IMR-90 (cell line): Measurements from ENCODE around the gene PEX10. TPM values are rescaled to one million over a fixed set of nuclear protein-coding genes. Genes with fewer than 3 reads are reported as not detected.

ENCODE experiments used
- ATAC-seq: fragments of 200-7000 bp; cut with Tn5 transposase; 2 replicates; pipeline ENCODE4 v1.9.1; 2020; ENCODE audit warnings: low read depth, mild to moderate bottlenecking, moderate library complexity
- BruUV-seq: library from RNA; stranded (reverse); fragments of 400-500 nt; replicated peaks from 2 replicates; lab custom pipeline; 2021; lab: Mats Ljungman, UMichigan
- CTCF ChIA-PET: fragments of 300-600 bp; formaldehyde crosslinking; extraction: SDS; loops from one replicate; lab custom pipeline; 2021; ENCODE audit warnings: antibody characterized with exemption; lab: Yijun Ruan, JAX
- POLR2A ChIA-PET: fragments of 300-600 bp; sonication (Branson Sonifier 250); formaldehyde crosslinking; loops from one replicate; lab custom pipeline; 2022; ENCODE audit warnings: antibody characterized with exemption; ENCODE audit not compliant: unreplicated experiment; lab: Charles Lee
- DNase-seq: peaks from one replicate; pipeline ENCODE4 v3.0.0; 2013
- H2AFZ ChIP-seq: replicated peaks from 2 replicates; pipeline ENCODE3; 2013; ENCODE audit warnings: low read length, mild to moderate bottlenecking; ENCODE audit not compliant: poor library complexity
- H2AK5ac ChIP-seq: 2 replicates; pipeline ENCODE4 v1.6.1; 2013; ENCODE audit warnings: low read depth, low read length, inconsistent platforms
- H2AK9ac ChIP-seq: replicated peaks from 2 replicates; pipeline ENCODE3; 2013; ENCODE audit warnings: mild to moderate bottlenecking, low read depth, low read length, moderate library complexity; ENCODE audit not compliant: poor library complexity
- H2BK120ac ChIP-seq: 2 replicates; pipeline ENCODE4 v1.6.1; 2013; ENCODE audit warnings: low read depth, low read length, inconsistent platforms
- H2BK15ac ChIP-seq: 3 replicates; pipeline ENCODE4 v1.6.1; 2013; ENCODE audit warnings: low read depth, low read length, inconsistent platforms
- H2BK20ac ChIP-seq: 2 replicates; pipeline ENCODE4 v1.6.1; 2013; ENCODE audit warnings: low read depth, mild to moderate bottlenecking, inconsistent platforms, low read length, moderate library complexity
- H2BK5ac ChIP-seq: 2 replicates; pipeline ENCODE4 v1.6.1; 2013; ENCODE audit warnings: mild to moderate bottlenecking, low read depth, low read length, inconsistent platforms; ENCODE audit not compliant: poor library complexity, severe bottlenecking
- H3K14ac ChIP-seq: replicated peaks from 2 replicates; pipeline ENCODE4 v1.6.1; 2013; ENCODE audit warnings: low read depth, low read length, inconsistent platforms
- H3K18ac ChIP-seq: 2 replicates; pipeline ENCODE4 v1.6.1; 2013; ENCODE audit warnings: low read depth, low read length, control low read depth
- H3K23ac ChIP-seq: 2 replicates; pipeline ENCODE4 v1.6.1; 2013; ENCODE audit warnings: low read depth, low read length, inconsistent platforms
- H3K27ac ChIP-seq: 2 replicates; pipeline ENCODE4 v1.5.1; 2013; ENCODE audit warnings: mild to moderate bottlenecking, control low read depth, low read length; ENCODE audit not compliant: insufficient read depth
- H3K27me3 ChIP-seq: 2 replicates; pipeline ENCODE4 v1.6.1; 2013; ENCODE audit warnings: low read length; ENCODE audit not compliant: control insufficient read depth, insufficient read depth
- H3K36me3 ChIP-seq: 2 replicates; pipeline ENCODE4 v1.6.1; 2013; ENCODE audit warnings: low read length, mixed read lengths; ENCODE audit not compliant: control insufficient read depth, insufficient read depth
- H3K4ac ChIP-seq: 2 replicates; pipeline ENCODE4 v1.6.1; 2013; ENCODE audit warnings: low read depth, low read length, inconsistent platforms
- H3K4me1 ChIP-seq: 2 replicates; pipeline ENCODE4 v1.6.1; 2013; ENCODE audit warnings: low read length, mixed read lengths; ENCODE audit not compliant: control insufficient read depth, insufficient read depth
- H3K4me2 ChIP-seq: 2 replicates; pipeline ENCODE4 v1.6.1; 2013; ENCODE audit warnings: low read depth, mild to moderate bottlenecking, control low read depth, low read length, moderate library complexity
- H3K4me3 ChIP-seq: 2 replicates; pipeline ENCODE4 v1.5.1; 2013; ENCODE audit warnings: low read depth, mild to moderate bottlenecking, control low read depth, low read length, moderate library complexity; ENCODE audit not compliant: insufficient read depth
- H3K56ac ChIP-seq: 2 replicates; pipeline ENCODE4 v1.6.1; 2013; ENCODE audit warnings: low read length, inconsistent platforms; ENCODE audit not compliant: insufficient read depth; ENCODE audit errors: extremely low read depth
- H3K79me1 ChIP-seq, 2 experiments: 2 replicates each; pipeline ENCODE4 v1.6.1; 2013; ENCODE audit warnings: low read length in 2 of 2, inconsistent platforms in 1 of 2, low read depth in 1 of 2
- H3K9ac ChIP-seq: 2 replicates; pipeline ENCODE4 v1.6.1; 2013; ENCODE audit warnings: low read depth, low read length, control low read depth
- H3K9me1 ChIP-seq: 2 replicates; pipeline ENCODE4 v1.6.1; 2013; ENCODE audit warnings: low read length, inconsistent platforms; ENCODE audit not compliant: insufficient read depth
- H3K9me3 ChIP-seq: 2 replicates; pipeline ENCODE4 v1.6.1; 2013; ENCODE audit warnings: low read length; ENCODE audit not compliant: control insufficient read depth, insufficient read depth
- H4K20me1 ChIP-seq: 2 replicates; pipeline ENCODE4 v1.6.1; 2013; ENCODE audit warnings: low read length, inconsistent platforms; ENCODE audit not compliant: insufficient read depth
- H4K5ac ChIP-seq: 2 replicates; pipeline ENCODE4 v1.6.1; 2013; ENCODE audit warnings: mild to moderate bottlenecking, low read depth, low read length, control low read depth
- H4K8ac ChIP-seq, 2 experiments: 2 replicates each; pipeline ENCODE4 v1.6.1; 2013; ENCODE audit warnings: low read depth in 2 of 2, low read length in 2 of 2, control low read depth in 1 of 2, inconsistent platforms in 1 of 2
- H4K91ac ChIP-seq: 2 replicates; pipeline ENCODE4 v1.6.1; 2013; ENCODE audit warnings: low read depth, low read length, inconsistent platforms; ENCODE audit not compliant: insufficient read depth
- BHLHE40 ChIP-seq: fragments of 150-350 bp; IDR thresholded peaks from 2 replicates; pipeline ENCODE4 v1.6.1; 2016; ENCODE audit warnings: mild to moderate bottlenecking, low read depth, low read length
- CHD1 ChIP-seq: IDR thresholded peaks from 2 replicates; pipeline ENCODE4 v1.6.1; 2012; ENCODE audit warnings: low read depth, low read length, improper control_type of control experiment
- CTCF ChIP-seq: conservative IDR thresholded peaks from 2 replicates; pipeline ENCODE4 v1.5.1; 2012; ENCODE audit warnings: mild to moderate bottlenecking, low read depth, low read length, improper control_type of control experiment
- FOS ChIP-seq: fragments of 150-350 bp; IDR thresholded peaks from 2 replicates; pipeline ENCODE4 v1.6.1; 2016; ENCODE audit warnings: low read depth, low read length
- MAFK ChIP-seq: IDR thresholded peaks from 2 replicates; pipeline ENCODE4 v1.6.1; 2012; ENCODE audit warnings: low read depth, low read length, improper control_type of control experiment
- MAZ ChIP-seq: IDR thresholded peaks from 2 replicates; pipeline ENCODE4 v1.6.1; 2012; ENCODE audit warnings: low read depth, mild to moderate bottlenecking, low read length, improper control_type of control experiment, moderate library complexity, borderline replicate concordance
- MXI1 ChIP-seq: IDR thresholded peaks from 2 replicates; pipeline ENCODE4 v1.6.1; 2012; ENCODE audit warnings: low read depth, mild to moderate bottlenecking, low read length, moderate library complexity, borderline replicate concordance
- NFE2L2 ChIP-seq: fragments of 150-350 bp; IDR thresholded peaks from 2 replicates; pipeline ENCODE4 v1.6.1; 2016; ENCODE audit warnings: low read depth, mild to moderate bottlenecking, low read length
- POLR2A ChIP-seq: IDR thresholded peaks from 2 replicates; pipeline ENCODE4 v1.6.1; 2012; ENCODE audit warnings: mild to moderate bottlenecking, low read depth, low read length
- RAD21 ChIP-seq: IDR thresholded peaks from 2 replicates; pipeline ENCODE4 v1.6.1; 2012; ENCODE audit warnings: low read length, improper control_type of control experiment
- RCOR1 ChIP-seq: IDR thresholded peaks from 2 replicates; pipeline ENCODE4 v1.6.1; 2012; ENCODE audit warnings: mild to moderate bottlenecking, low read length, improper control_type of control experiment; ENCODE audit not compliant: insufficient replicate concordance
- RFX5 ChIP-seq: IDR thresholded peaks from 2 replicates; pipeline ENCODE4 v1.8.0; 2012; ENCODE audit warnings: low read depth, mild to moderate bottlenecking, low read length, moderate library complexity
- USF2 ChIP-seq: fragments of 150-350 bp; IDR thresholded peaks from 2 replicates; pipeline ENCODE4 v1.6.1; 2017; ENCODE audit warnings: mild to moderate bottlenecking, antibody characterized with exemption, low read length, low read depth
- WGBS, 2 experiments: methylation state at CpG; one replicate each; pipeline versions ENCODE4 v1.1.5 to v1.1.7; 2013; ENCODE audit warnings: missing lambda C conversion rate in 2 of 2; ENCODE audit not compliant: insufficient read length in 1 of 2; ENCODE audit errors: extremely low coverage in 2 of 2; 5-methylcytosine and 5-hydroxymethylcytosine counted together
- dilution Hi-C: fragments of 300-500 bp; cut with HindIII; formaldehyde crosslinking; loops from one replicate; pipeline ENCODE4 v1.14.3; 2018; ENCODE audit warnings: low sequenced_read_pairs; ENCODE audit not compliant: unreplicated experiment
- in situ Hi-C: fragments of 300-500 bp; cut with MboI; formaldehyde crosslinking; loops from 3 replicates; pipeline ENCODE4 v1.14.3; 2019; ENCODE audit warnings: low sequenced_read_pairs, inconsistent platforms, mixed read lengths
- intact Hi-C: fragments of 100-400 bp; cut with micrococcal nuclease; formaldehyde crosslinking; loops from 2 replicates; pipeline ENCODE4 v1.10.0; 2022
- polyA plus RNA-seq, 3 experiments: library from polyadenylated mRNA; depleted of rRNA; stranded (reverse); fragments of >200 nt; gene quantifications; 2 replicates each; pipeline ENCODE4 v1.2.3, GENCODE V29; 2012; ENCODE audit warnings: low replicate concordance in 1 of 3
- total RNA-seq: library from RNA; depleted of rRNA; stranded (reverse); fragments of >200 nt; gene quantifications from 2 replicates; pipeline ENCODE4 v1.2.3, GENCODE V29; 2012
- TF ChIP-seq, protein P1 (sequence below): fragments of 150-350 bp; IDR thresholded peaks from 2 replicates; pipeline ENCODE4 v1.6.1; 2016; ENCODE audit warnings: low read depth, mild to moderate bottlenecking, low read length, moderate library complexity, borderline replicate concordance

PEX10 gene
- total and polyA plus RNA-seq, 2 of the 4 experiments (the other 2 are of a cell fraction) = 16.9 to 19.7 TPM

DNA sequence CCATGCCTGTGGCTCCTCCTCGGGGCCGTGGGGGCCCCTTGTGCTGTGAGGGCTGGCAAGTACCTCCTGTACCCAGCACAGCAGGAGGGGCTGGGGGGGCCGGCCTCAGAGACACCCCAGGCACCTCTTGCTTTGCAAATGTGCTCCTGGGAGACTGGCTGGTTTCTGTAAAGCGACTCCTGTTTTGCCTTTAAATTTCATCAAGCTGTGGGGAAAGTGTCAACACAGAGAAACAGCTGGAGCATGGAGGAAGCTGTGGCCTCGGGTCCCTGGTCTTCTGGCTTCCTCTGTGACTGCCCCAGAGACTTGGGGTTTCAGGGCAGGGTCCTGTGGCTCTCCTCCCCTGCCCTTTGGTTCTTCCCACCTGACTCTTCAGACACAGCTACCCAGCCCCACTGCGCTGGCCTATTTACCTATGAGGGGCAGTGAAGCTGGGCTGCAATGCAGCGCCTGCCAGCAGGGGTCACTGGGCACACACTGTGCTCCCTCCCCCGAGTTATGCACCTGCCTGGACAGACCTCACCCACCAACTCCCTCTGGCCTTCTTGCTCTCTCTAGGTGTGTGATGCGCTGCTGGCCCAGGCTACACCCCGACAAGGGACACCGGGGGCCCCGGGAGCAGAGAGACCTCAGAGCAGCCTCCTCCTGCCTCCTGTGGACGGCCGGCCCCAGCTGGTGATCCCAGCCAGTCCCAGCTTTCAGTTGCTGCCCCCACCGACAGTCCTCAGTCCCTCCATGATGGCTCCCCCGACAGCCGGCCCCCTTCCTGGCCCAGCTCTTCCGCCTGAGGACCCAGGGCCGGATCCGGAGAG, 17.6 kb upstream of the PEX10 start:
- Histone ChIP-seq H3K27me3 (peaks cover 43% of the 10 kb centered on the region), H3K4me2 (no peak overlapping the region), H2AK5ac (no peak overlapping the region), H3K27ac (no peak overlapping the region), H2AFZ (no peak overlapping the region), H3K9me3 (peaks cover 5% of the 10 kb centered on the region; the same call in 1 of the 2 replicates), H3K36me3 (no peaks in the 10 kb centered on the region), H2BK15ac (no peak overlapping the region), H4K20me1 (no peaks in the 10 kb centered on the region; the same call in 1 of the 2 replicates), H3K14ac (no peak overlapping the region), H2BK120ac (no peak overlapping the region), H3K56ac (no peak overlapping the region), H3K79me1 (no peaks in the 10 kb centered on the region), H4K8ac (no peak overlapping the region), H3K4me3 (no peak overlapping the region), H4K5ac (no peak overlapping the region), H3K23ac (no peak overlapping the region), H3K4me1 (no peaks in the 10 kb centered on the region), H2BK20ac (no peak overlapping the region), H3K9me1 (no peaks in the 10 kb centered on the region), H3K18ac (no peak overlapping the region), H3K4ac (no peak overlapping the region), H2BK5ac (no peak overlapping the region), H2AK9ac (no peak overlapping the region), H3K9ac (no peak overlapping the region), H4K91ac (no peak overlapping the region)
- no peak for DNase-seq
- ChIA-PET CTCF (interaction anchor here (0.6 to 0.9 kb wide), 2 partner anchors 17 to 116 kb away, joined by 3 read pairs; no protein-coding TSS in a partner anchor), POLR2A (no interaction called here)
- in situ Hi-C loops = loop anchor here (25.0 kb wide), 1 partner anchor 632 kb away; the partner anchor contains the start of gene PRDM16
- dilution Hi-C loops = no loop called here
- intact Hi-C loops = loop anchor here (5.0 kb wide), 1 partner anchor 117 kb away; no protein-coding TSS in a partner anchor
- BruUV-seq = no TSS peak
- 70% methylated on average over 7 of the region's 20 CpGs; no CpG with 5 or more reads in 1 of the 2 experiments for WGBS, 2 experiments
- ATAC-seq = no peak
- TF ChIP-seq MAFK (no peak), POLR2A (no peak), MXI1 (no peak), RFX5 (no peak), MAZ (no peak), FOS (no peak), USF2 (no peak), NFE2L2 (no peak), RAD21 (peak; percentile 51), RCOR1 (no peak), CHD1 (no peak), CTCF (peak; percentile 44), BHLHE40 (no peak)
- TF ChIP-seq, protein P1, sequence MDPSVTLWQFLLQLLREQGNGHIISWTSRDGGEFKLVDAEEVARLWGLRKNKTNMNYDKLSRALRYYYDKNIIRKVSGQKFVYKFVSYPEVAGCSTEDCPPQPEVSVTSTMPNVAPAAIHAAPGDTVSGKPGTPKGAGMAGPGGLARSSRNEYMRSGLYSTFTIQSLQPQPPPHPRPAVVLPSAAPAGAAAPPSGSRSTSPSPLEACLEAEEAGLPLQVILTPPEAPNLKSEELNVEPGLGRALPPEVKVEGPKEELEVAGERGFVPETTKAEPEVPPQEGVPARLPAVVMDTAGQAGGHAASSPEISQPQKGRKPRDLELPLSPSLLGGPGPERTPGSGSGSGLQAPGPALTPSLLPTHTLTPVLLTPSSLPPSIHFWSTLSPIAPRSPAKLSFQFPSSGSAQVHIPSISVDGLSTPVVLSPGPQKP = no peak
